Endodermal cell (in vitro differentiated cells): Measurements from ENCODE around the gene MED23. TPM values are rescaled to one million over a fixed set of nuclear protein-coding genes. Genes with fewer than 3 reads are reported as not detected.

Source experiments
- DNase-seq: peaks from one replicate; pipeline ENCODE4 v3.0.0-alpha.2; 2017
- H3K27ac ChIP-seq: 2 replicates; pipeline ENCODE4 v1.5.1; 2013; ENCODE audit warnings: mild to moderate bottlenecking, low read depth, low read length, moderate library complexity
- H3K27me3 ChIP-seq: 2 replicates; pipeline ENCODE4 v1.6.1; 2013; ENCODE audit warnings: mild to moderate bottlenecking, low read length, moderate library complexity; ENCODE audit not compliant: insufficient read depth, control insufficient read depth, poor library complexity, severe bottlenecking
- H3K36me3 ChIP-seq: 2 replicates; pipeline ENCODE4 v1.7.0; 2013; ENCODE audit warnings: mild to moderate bottlenecking, low read length, moderate library complexity; ENCODE audit not compliant: control insufficient read depth, insufficient read depth
- H3K4me1 ChIP-seq: one replicate; pipeline ENCODE4 v1.7.0; 2013; ENCODE audit warnings: low read length; ENCODE audit not compliant: control insufficient read depth, insufficient read depth
- H3K4me3 ChIP-seq: 2 replicates; pipeline ENCODE4 v1.5.1; 2013; ENCODE audit warnings: mild to moderate bottlenecking, low read length, moderate library complexity
- H3K9ac ChIP-seq: 2 replicates; pipeline ENCODE4 v1.6.1; 2013; ENCODE audit warnings: mild to moderate bottlenecking, low read length, moderate library complexity; ENCODE audit not compliant: poor library complexity, severe bottlenecking; ENCODE audit errors: extremely low read depth
- H3K9me3 ChIP-seq: 2 replicates; pipeline ENCODE4 v1.6.1; 2013; ENCODE audit warnings: mild to moderate bottlenecking, low read length, moderate library complexity; ENCODE audit not compliant: control insufficient read depth
- H3K27ac Mint-ChIP-seq: 2 replicates; pipeline ENCODE4 v1.8.0; 2020; ENCODE audit warnings: mixed read lengths
- H3K27me3 Mint-ChIP-seq: 2 replicates; pipeline ENCODE4 v1.8.0; 2021; ENCODE audit warnings: mild to moderate bottlenecking, mixed read lengths; ENCODE audit not compliant: insufficient read depth
- H3K36me3 Mint-ChIP-seq: 2 replicates; pipeline ENCODE4 v1.8.0; 2020; ENCODE audit warnings: low read depth, mixed read lengths
- H3K4me1 Mint-ChIP-seq: 2 replicates; pipeline ENCODE4 v1.8.0; 2020; ENCODE audit warnings: mixed read lengths
- H3K4me3 Mint-ChIP-seq: 2 replicates; pipeline ENCODE4 v1.8.0; 2020; ENCODE audit warnings: mild to moderate bottlenecking, moderate library complexity, mixed read lengths
- H3K9me3 Mint-ChIP-seq: 2 replicates; pipeline ENCODE4 v1.8.0; 2020; ENCODE audit warnings: mild to moderate bottlenecking, mixed read lengths
- WGBS, 2 experiments: methylation state at CpG; one replicate each; pipeline versions ENCODE4 v1.1.5 to v1.1.7; 2013; ENCODE audit warnings: missing lambda C conversion rate in 2 of 2, mixed read lengths in 1 of 2; ENCODE audit not compliant: insufficient coverage in 1 of 2, insufficient read length in 1 of 2; 5-methylcytosine and 5-hydroxymethylcytosine counted together
- total RNA-seq, 2 donors: library from RNA; stranded (reverse); fragmentation: NEBNext Ultra II Directional in 1 of 2; extraction: Animal tissue kit (Norgen Biotek cat#: 25700) in 1 of 2; gene quantifications; 2 replicates in 1 of 2; 3 replicates in 1 of 2; pipeline ENCODE4 v1.2.1, GENCODE V29; 2021
- TF ChIP-seq, protein P1 (sequence below): fragments of 200-600 bp; sonication (generic); conservative IDR thresholded peaks from 2 replicates; pipeline ENCODE4 v1.5.0; 2021; ENCODE audit warnings: antibody characterized with exemption, mild to moderate bottlenecking

Gene MED23
- total RNA-seq, 2 donors from 2014 or later, result 23.3 to 26.2 TPM

DNA sequence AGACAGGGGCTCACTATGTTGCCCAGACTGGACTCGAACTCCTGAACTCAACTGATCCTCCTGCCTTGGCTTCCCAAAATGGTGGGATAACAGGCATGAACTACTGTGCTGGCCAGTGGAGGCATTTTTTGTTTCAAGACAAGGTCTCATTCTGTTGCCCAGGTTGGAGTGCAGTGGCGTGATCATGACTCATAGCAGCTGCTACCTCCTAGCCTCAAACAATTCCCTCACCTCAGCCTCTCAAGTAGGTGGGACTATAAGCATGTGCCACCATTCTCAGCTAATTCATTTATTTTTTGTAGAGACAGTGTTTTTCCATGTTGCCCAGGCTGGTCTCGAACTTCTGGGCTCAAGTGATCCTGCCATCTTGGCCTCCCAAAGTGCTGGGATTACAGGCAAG lies 26.3 kb upstream of the MED23 start:
- no peaks in the 10 kb centered on the region for H3K9me3 Mint-ChIP-seq
- Histone ChIP-seq H3K4me3 (no peak overlapping the region), H3K36me3 (no peaks in the 10 kb centered on the region), H3K27me3 (no peaks in the 10 kb centered on the region), H3K9ac (no peak overlapping the region), H3K27ac (no peak overlapping the region), H3K4me1 (no peaks in the 10 kb centered on the region), H3K9me3 (no peaks in the 10 kb centered on the region)
- H3K36me3 Mint-ChIP-seq, result no peaks in the 10 kb centered on the region
- H3K27ac Mint-ChIP-seq, result no peak overlapping the region
- WGBS, 2 experiments, result 93 to 94% methylated on average over 1 to 3 of the region's 3 CpGs
- no peak for DNase-seq
- TF ChIP-seq, protein P1, sequence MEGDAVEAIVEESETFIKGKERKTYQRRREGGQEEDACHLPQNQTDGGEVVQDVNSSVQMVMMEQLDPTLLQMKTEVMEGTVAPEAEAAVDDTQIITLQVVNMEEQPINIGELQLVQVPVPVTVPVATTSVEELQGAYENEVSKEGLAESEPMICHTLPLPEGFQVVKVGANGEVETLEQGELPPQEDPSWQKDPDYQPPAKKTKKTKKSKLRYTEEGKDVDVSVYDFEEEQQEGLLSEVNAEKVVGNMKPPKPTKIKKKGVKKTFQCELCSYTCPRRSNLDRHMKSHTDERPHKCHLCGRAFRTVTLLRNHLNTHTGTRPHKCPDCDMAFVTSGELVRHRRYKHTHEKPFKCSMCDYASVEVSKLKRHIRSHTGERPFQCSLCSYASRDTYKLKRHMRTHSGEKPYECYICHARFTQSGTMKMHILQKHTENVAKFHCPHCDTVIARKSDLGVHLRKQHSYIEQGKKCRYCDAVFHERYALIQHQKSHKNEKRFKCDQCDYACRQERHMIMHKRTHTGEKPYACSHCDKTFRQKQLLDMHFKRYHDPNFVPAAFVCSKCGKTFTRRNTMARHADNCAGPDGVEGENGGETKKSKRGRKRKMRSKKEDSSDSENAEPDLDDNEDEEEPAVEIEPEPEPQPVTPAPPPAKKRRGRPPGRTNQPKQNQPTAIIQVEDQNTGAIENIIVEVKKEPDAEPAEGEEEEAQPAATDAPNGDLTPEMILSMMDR, result no peak
- H3K27me3 Mint-ChIP-seq, result no peaks in the 10 kb centered on the region
- H3K4me1 Mint-ChIP-seq, result no peaks in the 10 kb centered on the region
- no peak overlapping the region for H3K4me3 Mint-ChIP-seq

DNA sequence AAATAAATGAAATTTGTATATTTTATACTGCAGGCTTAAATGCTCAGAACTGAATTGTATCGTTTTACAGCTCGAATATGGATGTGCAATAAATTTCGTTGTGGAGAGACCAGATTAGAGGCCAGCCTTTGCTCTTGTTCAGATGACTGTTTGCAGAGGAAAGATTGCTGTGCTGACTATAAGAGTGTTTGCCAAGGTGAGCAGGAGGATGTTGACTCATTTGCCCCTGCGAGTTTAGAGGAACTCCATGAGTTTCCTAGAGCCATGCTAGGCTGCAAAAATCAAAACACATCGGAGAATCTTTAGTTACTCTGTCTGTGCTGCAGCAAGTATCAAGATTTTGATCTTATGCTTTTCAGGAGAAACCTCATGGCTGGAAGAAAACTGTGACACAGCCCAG lies 24.4 kb upstream of the MED23 start:
- Histone ChIP-seq H3K4me3 (no peak overlapping the region), H3K36me3 (no peaks in the 10 kb centered on the region), H3K9ac (no peak overlapping the region), H3K9me3 (no peaks in the 10 kb centered on the region), H3K27me3 (no peaks in the 10 kb centered on the region), H3K4me1 (no peaks in the 10 kb centered on the region), H3K27ac (no peak overlapping the region)
- DNase-seq, result no peak
- H3K27me3 Mint-ChIP-seq, result no peaks in the 10 kb centered on the region
- WGBS, 2 experiments, result 86 to 87% methylated on average over 5 of the region's 5 CpGs
- TF ChIP-seq, protein P1, result no peak
- H3K4me3 Mint-ChIP-seq, result no peak overlapping the region
- H3K9me3 Mint-ChIP-seq, result no peaks in the 10 kb centered on the region
- H3K27ac Mint-ChIP-seq, result no peak overlapping the region
- H3K4me1 Mint-ChIP-seq, result no peaks in the 10 kb centered on the region
- H3K36me3 Mint-ChIP-seq, result no peaks in the 10 kb centered on the region

DNA sequence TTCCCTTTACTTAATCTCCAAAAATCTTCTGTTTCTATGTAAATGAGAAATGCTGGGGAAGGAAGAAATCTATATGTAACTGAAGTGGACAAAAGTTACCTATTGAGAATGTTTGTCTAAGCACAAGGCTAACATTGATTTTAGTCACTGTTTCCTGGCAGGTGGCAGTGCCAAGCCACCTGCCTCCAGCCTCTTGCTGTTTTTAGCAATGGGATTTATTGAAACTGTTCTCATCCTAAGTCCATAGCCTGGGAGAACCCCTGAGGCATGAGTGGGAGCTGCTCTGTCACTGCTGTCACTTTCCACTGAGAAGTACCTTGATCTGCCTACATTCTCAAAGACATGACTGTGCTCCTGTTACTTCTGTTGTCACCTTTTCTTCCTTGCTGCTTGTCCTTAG lies 23.7 kb upstream of the MED23 start:
- H3K9me3 ChIP-seq, result no peaks in the 10 kb centered on the region
- no peak overlapping the region for H3K27ac ChIP-seq
- H3K9me3 Mint-ChIP-seq, result no peaks in the 10 kb centered on the region
- H3K4me1 ChIP-seq, result no peaks in the 10 kb centered on the region
- no peaks in the 10 kb centered on the region for H3K36me3 Mint-ChIP-seq
- no peak overlapping the region for H3K27ac Mint-ChIP-seq
- TF ChIP-seq, protein P1, result no peak
- H3K4me3 ChIP-seq, result no peak overlapping the region
- H3K9ac ChIP-seq, result no peak overlapping the region
- no peak for DNase-seq
- no peaks in the 10 kb centered on the region for H3K4me1 Mint-ChIP-seq
- H3K27me3 ChIP-seq, result no peaks in the 10 kb centered on the region
- H3K4me3 Mint-ChIP-seq, result no peak overlapping the region
- H3K27me3 Mint-ChIP-seq, result no peaks in the 10 kb centered on the region
- no peaks in the 10 kb centered on the region for H3K36me3 ChIP-seq
